Natural killer cell (primary cell): Measurements from ENCODE around the gene CCDC157. TPM values are rescaled to one million over a fixed set of nuclear protein-coding genes. Genes with fewer than 3 reads are reported as not detected.

Experiments used
- ATAC-seq, 3 donors: fragments of 150-1000 bp in 2 of 3; fragments of 200-7000 bp in 1 of 3; cut with Tn5 transposase; 1 replicate in 1 of 3; 2 replicates in 2 of 3; pipeline ENCODE4 v1.10.0; 2021; ENCODE audit warnings: mild to moderate bottlenecking in 2 of 3, moderate library complexity in 2 of 3
- DNase-seq, 2 donors: peaks; one replicate each; pipeline versions ENCODE4 v3.0.0 to v3.0.0-alpha.2; 2013 to 2021; ENCODE audit warnings: mixed read lengths in 1 of 2
- H3K27ac ChIP-seq: one replicate; pipeline ENCODE4 v1.5.1; 2013; ENCODE audit warnings: mild to moderate bottlenecking, low read length
- H3K27me3 ChIP-seq: one replicate; pipeline ENCODE4 v1.6.1; 2013; ENCODE audit warnings: low read length; ENCODE audit not compliant: control insufficient read depth, insufficient read depth
- H3K36me3 ChIP-seq: one replicate; pipeline ENCODE4 v1.6.1; 2013; ENCODE audit warnings: low read length; ENCODE audit not compliant: control insufficient read depth, insufficient read depth
- H3K4me1 ChIP-seq: one replicate; pipeline ENCODE4 v1.6.1; 2013; ENCODE audit warnings: low read length; ENCODE audit not compliant: control insufficient read depth, insufficient read depth
- H3K4me3 ChIP-seq: one replicate; pipeline ENCODE4 v1.5.1; 2013; ENCODE audit warnings: low read length
- H3K9me3 ChIP-seq: one replicate; pipeline ENCODE4 v1.6.1; 2013; ENCODE audit warnings: low read length; ENCODE audit not compliant: control insufficient read depth, insufficient read depth
- H3K27ac Mint-ChIP-seq, 2 donors: one replicate each; pipeline ENCODE4 v1.8.0; 2022; ENCODE audit warnings: mild to moderate bottlenecking in 2 of 2, mixed read lengths in 2 of 2, moderate library complexity in 1 of 2
- H3K27me3 Mint-ChIP-seq, 2 donors: one replicate each; pipeline ENCODE4 v1.8.0; 2022; ENCODE audit warnings: low read depth in 2 of 2, mixed read lengths in 2 of 2
- H3K36me3 Mint-ChIP-seq: one replicate; pipeline ENCODE4 v1.8.0; 2022; ENCODE audit warnings: mixed read lengths
- H3K4me1 Mint-ChIP-seq, 2 donors: one replicate each; pipeline ENCODE4 v1.8.0; 2022; ENCODE audit warnings: mixed read lengths in 2 of 2
- H3K4me3 Mint-ChIP-seq: one replicate; pipeline ENCODE4 v1.8.0; 2022; ENCODE audit warnings: mild to moderate bottlenecking, moderate library complexity, mixed read lengths
- H3K9me3 Mint-ChIP-seq, 2 donors: one replicate each; pipeline ENCODE4 v1.8.0; 2022; ENCODE audit warnings: mixed read lengths in 2 of 2
- CTCF ChIP-seq: fragments of 200-600 bp; IDR thresholded peaks from one replicate; pipeline ENCODE4 v1.8.0; 2022; ENCODE audit warnings: antibody characterized with exemption
- WGBS: methylation state at CpG from one replicate; pipeline ENCODE4 v1.1.7; 2013; ENCODE audit warnings: missing lambda C conversion rate; ENCODE audit not compliant: insufficient coverage; 5-methylcytosine and 5-hydroxymethylcytosine counted together
- intact Hi-C: fragments of 100-400 bp; cut with micrococcal nuclease; formaldehyde crosslinking; loops from one replicate; pipeline ENCODE4 v1.14.2; 2022
- total RNA-seq, 4 donors: library from RNA; stranded (reverse); fragments of 120-200 nt in 1 of 4; gene quantifications; one replicate each; pipeline versions ENCODE4 v1.2.3 to v1.2.4, GENCODE V29; 2013 to 2022

The CCDC157 gene
- total RNA-seq, 3 donors from 2014 or later (not counting 1 experiment from before 2014, with no cell fraction given), result 7.7 to 9.7 (median 8.4) TPM

GRCh38 chr22:30312053-30312452, 44.8 kb upstream of the CCDC157 start:
- no peaks in the 10 kb centered on the region for H3K9me3 ChIP-seq
- H3K27me3 ChIP-seq, result no peaks in the 10 kb centered on the region
- peaks cover 99% of the 10 kb centered on the region for H3K4me1 ChIP-seq
- no peak for ATAC-seq
- Mint-ChIP-seq H3K36me3 (no peaks in the 10 kb centered on the region), H3K27ac (peak overlapping the region; percentile 29 to 71), H3K27me3 (no peaks in the 10 kb centered on the region), H3K4me3 (no peak overlapping the region), H3K9me3 (no peaks in the 10 kb centered on the region), H3K4me1 (peaks cover 85 to 95% of the 10 kb centered on the region in 2 donors)
- no peak overlapping the region for H3K4me3 ChIP-seq
- no peak overlapping the region for H3K27ac ChIP-seq
- DNase-seq, result no peak
- 97% methylated on average over 6 of the region's 6 CpGs for WGBS
- TF ChIP-seq CTCF, result no peak
- no peaks in the 10 kb centered on the region for H3K36me3 ChIP-seq
- intact Hi-C loops, result no loop called here

GRCh38 chr22:30313527-30314363, 43.1 kb upstream of the CCDC157 start:
- ATAC-seq (no peak), DNase-seq (no peak)
- no peaks in the 10 kb centered on the region for H3K36me3 ChIP-seq
- Mint-ChIP-seq H3K4me3 (peak overlapping the region; percentile 29), H3K4me1 (peaks cover 82 to 97% of the 10 kb centered on the region in 2 donors), H3K27me3 (no peaks in the 10 kb centered on the region), H3K9me3 (no peaks in the 10 kb centered on the region), H3K36me3 (no peaks in the 10 kb centered on the region), H3K27ac (peak overlapping the region in 1 of 2 donors; percentile 80)
- H3K27me3 ChIP-seq, result no peaks in the 10 kb centered on the region
- H3K4me1 ChIP-seq, result peaks cover 93% of the 10 kb centered on the region
- intact Hi-C loops, result no loop called here
- no peak for TF ChIP-seq CTCF
- no peak overlapping the region for H3K27ac ChIP-seq
- H3K4me3 ChIP-seq, result no peak overlapping the region
- 97% methylated on average over 4 of the region's 8 CpGs for WGBS
- no peaks in the 10 kb centered on the region for H3K9me3 ChIP-seq

GRCh38 chr22:30314915-30315314, 41.9 kb upstream of the CCDC157 start:
- no peaks in the 10 kb centered on the region for H3K36me3 Mint-ChIP-seq
- no peak for TF ChIP-seq CTCF
- peak overlapping the region; percentile 37 to 80 for H3K27ac Mint-ChIP-seq
- ATAC-seq (peak in 2 of 3 donors; percentile 59 to 63), DNase-seq (peak in 1 of 2 donors; percentile 74)
- Histone ChIP-seq H3K27me3 (no peaks in the 10 kb centered on the region), H3K4me1 (peaks cover 93% of the 10 kb centered on the region), H3K4me3 (no peak overlapping the region), H3K36me3 (peaks cover 8% of the 10 kb centered on the region), H3K27ac (no peak overlapping the region), H3K9me3 (no peaks in the 10 kb centered on the region)
- intact Hi-C loops, result no loop called here
- H3K4me3 Mint-ChIP-seq, result no peak overlapping the region
- peaks cover 87 to 97% of the 10 kb centered on the region in 2 donors for H3K4me1 Mint-ChIP-seq
- no peaks in the 10 kb centered on the region for H3K9me3 Mint-ChIP-seq
- H3K27me3 Mint-ChIP-seq, result no peaks in the 10 kb centered on the region
- 53% methylated on average over 6 of the region's 8 CpGs for WGBS
